ENCODE results near the gene TSTD2.
A peak's percentile ranks its signal among the peaks of the same experiment; 100 is the strongest.

The TSTD2 gene

DNA sequence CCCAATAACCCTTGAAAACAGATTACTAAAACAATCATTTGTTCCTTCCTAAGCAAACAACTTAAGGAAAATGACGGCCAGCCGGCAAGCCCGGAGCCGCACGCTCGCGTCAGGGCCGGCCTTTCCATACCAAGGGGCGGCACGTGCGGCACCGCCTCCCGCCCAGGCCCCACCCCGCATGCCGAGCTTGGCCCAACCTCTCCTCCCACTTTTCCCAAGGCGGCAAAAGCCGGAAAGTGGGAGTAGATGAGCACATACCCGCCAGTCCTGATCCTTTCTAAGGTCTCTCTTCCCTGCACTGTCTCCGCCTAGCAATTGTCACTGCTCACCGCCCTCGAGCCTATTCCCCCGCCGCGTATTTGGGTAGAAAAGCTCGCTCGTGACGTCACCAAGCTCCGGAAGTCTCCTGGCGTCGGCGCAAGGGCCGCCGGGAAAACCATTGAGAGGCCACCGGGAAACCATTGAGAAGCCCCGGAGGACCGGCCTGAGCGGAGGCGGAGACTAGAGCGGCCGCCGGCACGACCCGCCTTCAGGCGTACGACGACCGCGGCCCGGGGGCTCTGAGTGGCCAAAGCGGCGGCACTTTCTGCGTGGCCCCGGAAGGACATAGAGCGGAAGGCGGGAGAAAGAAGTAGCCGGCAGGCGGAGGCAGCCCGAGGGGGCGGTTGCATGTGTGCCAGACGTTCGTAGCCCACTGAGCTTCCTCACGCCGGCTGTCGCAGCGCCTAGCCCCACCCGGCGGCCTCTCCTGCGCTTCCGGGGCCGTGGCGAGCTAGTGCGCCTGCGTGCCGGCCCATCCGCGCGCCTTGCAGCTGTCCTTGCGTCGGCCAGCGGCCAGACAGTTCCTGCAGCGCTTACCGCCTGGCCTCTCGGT, at the start of gene TSTD2, which contains the start of gene NCBP1:
Gene TSTD2, minus strand, starts transcription at position 384 of the 874 bp plus-strand sequence. CDS start 5,806 bp downstream, outside the sequence.
Gene NCBP1, plus strand, starts transcription at position 837 of the 874 bp plus-strand sequence. CDS start 61 bp downstream, outside the sequence.
- peak; percentile 88 to 94 for DNase-seq (ENCODE audit: low read depth in 2 of 2)

DNA sequence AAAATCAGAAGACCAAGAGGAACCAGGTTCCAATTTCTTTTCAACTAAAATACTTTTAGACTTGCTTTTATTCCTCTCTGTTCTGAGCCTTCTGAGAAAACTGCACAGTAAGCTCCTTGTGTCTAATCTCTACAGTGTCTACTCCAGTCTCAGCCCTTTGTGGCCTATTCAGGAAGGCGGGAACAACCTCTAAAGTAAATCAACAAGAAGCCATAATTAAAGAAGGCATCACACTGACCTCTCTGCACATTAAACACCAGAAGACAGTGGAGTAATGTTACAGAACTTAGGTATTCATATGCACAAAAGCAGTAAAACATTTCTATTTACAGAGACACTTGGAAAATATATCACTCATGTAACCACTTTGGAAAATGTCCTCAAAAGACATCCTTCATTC, 49.1 kb upstream of the TSTD2 start:
- DNase-seq (ENCODE audit: low read depth in 2 of 2) = no peak

DNA sequence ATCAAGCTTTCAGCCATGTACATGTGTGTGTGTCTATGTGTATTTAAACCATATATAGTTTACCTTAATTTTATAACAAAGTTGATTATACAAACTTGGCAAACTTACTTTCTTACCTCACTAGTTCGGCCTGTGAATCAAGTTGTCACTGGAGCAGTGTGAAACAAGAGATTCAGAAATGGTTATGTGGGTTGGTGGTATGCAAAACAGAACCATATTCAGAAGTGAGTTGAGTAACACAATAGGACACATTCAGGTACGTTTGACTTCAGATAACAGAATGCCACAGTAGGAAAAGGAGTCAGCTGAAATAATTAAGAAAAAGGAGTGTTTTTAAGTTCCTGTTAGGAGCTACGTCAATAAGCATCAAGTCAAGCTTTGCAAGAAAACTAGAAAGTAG, 42.5 kb upstream of the TSTD2 start:
- DNase-seq (ENCODE audit: low read depth in 2 of 2) = no peak

DNA sequence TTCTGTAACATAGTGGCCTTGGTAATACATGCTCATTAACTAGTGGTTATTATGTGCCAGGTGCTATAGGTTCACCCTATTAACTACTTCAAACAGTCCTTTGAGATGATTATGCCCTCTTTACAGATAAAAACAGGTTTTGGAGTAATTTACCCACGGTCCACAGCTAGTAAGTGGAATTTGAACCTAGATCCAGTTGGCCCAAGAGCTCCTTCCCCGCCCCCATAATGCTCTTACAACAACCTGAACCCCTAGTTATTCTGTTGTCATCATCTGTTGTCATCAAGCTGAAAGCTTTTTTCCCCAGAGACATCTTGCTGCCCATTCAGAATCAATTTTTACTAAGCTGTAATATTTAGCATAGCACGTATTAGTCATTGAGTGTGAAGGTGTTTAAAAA, 40.8 kb upstream of the TSTD2 start:
- DNase-seq (ENCODE audit: low read depth in 2 of 2) = no peak

DNA sequence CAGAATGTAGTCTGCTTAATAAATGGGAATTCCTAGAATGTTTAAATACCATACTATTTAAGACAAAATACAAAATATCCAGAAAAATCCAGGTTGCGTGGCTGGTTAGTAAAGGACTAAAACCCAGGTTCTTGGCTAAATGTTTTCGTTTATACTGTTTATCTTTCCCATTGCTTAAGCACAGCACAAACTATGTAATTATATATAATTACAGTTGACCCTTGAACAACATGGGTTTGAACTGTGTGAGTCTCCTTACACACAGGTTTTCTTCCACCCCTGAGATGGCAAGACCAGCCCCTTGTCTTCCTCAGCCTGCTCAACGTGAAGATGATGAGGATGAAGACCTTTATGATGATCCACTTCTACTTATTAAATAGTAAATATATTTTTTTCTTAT, 39.2 kb upstream of the TSTD2 start:
- no peak for DNase-seq (ENCODE audit: low read depth in 2 of 2)

DNA sequence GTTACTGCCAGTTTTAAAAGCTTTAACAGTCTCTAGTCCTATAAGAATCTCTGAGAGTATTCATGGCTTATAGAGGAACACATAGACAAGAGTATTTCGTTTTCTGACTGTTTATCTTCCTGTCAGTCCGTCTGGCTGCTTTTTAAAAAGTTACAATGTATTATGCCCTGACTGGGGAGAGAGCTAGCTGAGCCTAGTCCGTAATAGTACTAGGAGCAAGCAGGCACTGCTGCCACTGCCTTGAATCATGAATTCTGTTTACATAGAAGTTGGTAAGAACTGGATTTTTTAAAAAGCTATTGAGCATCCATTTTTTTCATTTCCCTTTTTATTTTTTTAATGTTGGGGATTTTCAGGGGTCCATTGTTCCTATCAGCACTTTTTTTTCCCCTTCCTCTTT, 37.4 kb upstream of the TSTD2 start:
- no peak for DNase-seq (ENCODE audit: low read depth in 2 of 2)

DNA sequence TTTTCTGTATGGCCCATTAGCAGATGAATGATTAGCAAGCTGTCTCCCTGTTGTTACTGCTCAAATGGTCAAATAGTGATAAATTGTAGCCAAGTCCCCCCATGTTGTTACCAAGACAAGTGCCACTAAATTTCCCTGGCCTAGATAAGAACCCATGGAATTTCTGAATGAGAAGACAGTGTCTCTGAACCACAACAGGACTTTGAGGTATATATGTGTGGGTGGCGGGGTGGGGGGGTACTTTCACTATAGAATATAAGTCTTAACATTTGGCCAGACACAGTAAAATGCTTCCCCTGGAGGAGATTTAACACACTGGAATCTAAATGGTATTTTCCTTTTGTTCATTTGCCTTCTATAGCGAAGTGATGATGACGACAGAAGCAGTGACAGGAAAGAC, 35.3 kb upstream of the TSTD2 start:
- peak in 1 of 2 donors; percentile 16 for DNase-seq (ENCODE audit: low read depth in 2 of 2)

DNA sequence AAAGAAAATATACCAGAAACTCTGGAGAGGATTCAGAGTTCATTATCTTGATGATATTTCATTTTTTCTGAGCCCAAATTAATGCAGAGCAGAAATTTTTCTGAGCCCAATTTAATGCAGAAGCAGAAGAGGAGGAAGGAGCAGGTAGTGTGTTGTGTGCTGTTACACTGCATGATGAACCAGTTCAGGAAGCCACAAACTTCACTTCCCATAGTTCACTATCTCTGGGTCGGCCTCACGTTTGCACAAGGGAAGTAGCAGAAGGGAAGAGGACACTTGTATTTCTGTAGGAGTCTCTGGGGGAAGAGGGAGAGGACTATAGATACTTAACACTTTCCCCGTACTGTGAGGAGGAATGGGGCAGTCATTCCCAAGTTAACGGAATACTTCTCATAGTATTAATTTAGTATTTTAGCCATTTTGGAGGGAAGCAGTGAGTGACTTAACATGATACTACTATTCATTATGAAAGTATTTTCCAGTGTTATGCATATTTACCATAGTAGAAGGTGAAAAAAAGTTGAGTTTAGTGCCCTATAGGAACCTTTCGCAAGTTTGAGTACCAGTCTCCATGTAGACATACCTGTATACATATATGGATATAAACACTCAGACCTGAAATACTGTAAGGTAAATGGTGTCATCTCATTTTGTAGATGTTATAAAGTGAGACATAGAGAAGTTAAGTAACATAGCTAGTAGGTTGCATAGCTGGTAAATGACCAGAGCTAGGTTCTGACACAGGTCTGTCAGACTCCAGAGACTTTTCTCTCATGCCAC, 33.9 kb upstream of the TSTD2 start:
- DNase-seq (ENCODE audit: low read depth in 2 of 2) = no peak

DNA sequence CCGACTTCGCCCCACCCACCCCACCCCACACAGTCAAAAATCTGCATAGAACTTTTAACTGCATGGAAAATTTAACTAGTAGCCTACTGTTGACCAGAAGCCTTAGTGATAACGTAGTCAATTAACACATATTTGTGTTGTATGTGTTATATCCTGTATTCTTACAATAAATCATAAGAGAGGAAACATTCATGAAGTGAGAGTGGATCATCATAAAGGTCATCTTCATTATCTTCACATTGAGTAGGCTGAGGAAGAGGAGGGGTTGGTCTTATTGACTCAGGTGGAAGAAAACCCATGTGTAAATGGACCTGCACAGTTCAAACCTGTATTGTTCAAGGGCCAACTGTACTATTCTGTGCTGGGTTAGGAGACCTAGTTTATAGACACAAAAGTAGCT, 32.6 kb upstream of the TSTD2 start:
- no peak for DNase-seq (ENCODE audit: low read depth in 2 of 2)

DNA sequence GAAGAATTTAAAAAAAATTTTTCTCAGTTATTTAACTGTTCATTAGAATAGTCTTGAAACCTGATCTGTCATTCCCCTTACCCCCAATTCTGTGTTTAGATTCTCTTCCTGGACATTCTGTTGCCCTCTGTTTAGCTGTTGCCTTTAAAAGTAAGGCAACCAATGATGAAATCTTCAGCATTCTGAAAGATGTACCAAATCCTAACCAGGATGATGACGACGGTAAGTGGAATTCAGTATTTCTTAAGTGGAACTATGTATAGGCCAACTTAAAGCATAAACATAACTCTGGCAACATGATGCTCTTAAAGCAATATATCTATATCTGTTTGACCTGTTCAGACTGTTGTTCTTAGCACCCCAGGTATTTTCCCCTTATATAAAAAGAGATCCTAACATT, 27.7 kb upstream of the TSTD2 start:
- DNase-seq (ENCODE audit: low read depth in 2 of 2) = no peak

DNA sequence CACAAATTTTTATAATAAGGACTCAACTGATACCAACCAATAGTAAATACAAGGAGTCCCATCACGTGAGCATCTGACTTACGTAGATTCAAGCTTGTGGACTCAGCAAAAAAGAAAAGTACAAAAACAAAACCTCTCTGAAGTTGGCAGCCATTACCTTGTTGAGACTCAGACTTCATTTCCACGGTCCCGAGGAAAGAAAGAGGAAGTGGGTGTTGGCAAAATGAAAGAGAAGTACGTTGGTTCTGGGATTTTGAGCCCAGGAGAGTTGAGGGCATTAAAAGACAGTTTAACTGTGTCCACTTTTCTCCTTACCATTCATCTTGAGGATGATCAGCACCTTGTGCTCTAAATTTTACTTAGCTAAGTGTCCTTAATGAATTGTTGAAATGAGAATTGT, 27.2 kb upstream of the TSTD2 start:
- no peak for DNase-seq (ENCODE audit: low read depth in 2 of 2)

DNA sequence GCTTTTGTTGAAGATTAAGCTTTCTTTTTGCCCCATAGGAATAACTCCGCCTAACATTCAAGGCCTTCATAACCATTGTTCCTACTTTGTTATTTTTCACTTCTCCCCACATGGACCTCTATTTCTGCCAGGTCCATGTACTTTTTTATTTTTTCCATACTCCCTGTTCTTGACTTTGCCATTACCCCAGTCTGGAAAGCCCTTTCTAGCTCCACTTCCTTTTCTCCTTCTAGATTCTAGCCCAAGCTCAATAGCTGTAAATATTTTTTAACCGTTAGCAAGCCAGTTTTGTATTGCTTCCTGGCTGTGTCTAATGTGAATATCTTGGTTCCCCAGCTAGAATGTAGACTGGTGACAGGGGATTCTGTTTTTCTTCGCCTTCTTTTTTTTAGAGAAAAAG, 26.6 kb upstream of the TSTD2 start:
- no peak for DNase-seq (ENCODE audit: low read depth in 2 of 2)

DNA sequence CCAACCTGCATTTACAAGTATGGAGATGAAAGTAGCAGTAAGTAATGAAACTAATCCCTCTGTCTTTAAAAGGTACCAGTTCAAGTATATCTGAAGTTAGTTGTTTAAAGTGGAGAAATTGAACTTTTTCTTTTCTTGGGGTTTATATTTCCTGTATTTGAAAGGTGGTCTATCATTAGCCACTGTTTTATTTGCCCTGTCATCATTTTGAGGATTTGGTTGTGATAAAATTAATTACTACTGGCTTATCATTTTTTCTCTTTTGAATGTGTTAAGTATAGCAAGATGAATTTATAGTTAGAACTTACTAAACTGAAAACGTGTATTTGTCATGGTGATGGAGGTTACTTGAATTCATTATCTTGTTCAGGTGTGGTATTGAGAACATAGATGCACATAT, 25.5 kb upstream of the TSTD2 start:
- DNase-seq (ENCODE audit: low read depth in 2 of 2) = no peak

DNA sequence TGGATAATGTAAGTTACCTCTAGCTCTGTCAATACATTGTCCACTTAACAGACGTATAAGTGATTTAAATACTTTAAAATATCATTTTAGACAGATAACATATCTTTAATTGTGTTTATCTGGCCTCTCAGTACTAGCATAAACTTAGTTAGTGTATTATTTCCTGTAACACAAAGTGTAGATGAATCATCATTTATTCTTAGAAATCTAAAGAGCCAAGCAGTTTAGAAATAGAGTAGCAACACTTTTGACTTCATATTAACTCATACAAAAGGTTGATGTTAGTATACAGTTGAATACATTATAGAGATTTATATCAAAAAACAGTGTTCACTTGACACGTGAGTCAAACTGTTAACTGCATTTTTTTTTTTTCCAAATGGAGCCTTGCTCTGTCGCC, 18.5 kb upstream of the TSTD2 start:
- no peak for DNase-seq (ENCODE audit: low read depth in 2 of 2)

DNA sequence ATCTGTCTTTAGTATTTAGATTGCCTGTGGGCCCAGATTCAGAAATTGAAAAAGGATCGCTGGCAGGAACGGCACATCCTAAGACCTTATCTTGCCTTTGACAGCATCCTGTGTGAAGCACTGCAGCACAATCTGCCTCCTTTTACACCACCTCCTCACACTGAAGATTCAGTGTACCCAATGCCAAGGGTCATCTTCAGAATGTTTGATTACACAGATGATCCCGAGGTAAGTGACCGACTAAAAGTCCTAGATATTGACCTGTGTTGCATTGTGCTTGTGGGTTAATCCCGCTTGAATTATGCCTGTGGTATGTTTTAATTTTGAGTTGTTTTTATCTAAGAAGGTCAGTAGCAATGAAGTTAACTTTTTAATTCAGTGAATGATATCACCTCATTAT, 14.8 kb upstream of the TSTD2 start:
- no peak for DNase-seq (ENCODE audit: low read depth in 2 of 2)

DNA sequence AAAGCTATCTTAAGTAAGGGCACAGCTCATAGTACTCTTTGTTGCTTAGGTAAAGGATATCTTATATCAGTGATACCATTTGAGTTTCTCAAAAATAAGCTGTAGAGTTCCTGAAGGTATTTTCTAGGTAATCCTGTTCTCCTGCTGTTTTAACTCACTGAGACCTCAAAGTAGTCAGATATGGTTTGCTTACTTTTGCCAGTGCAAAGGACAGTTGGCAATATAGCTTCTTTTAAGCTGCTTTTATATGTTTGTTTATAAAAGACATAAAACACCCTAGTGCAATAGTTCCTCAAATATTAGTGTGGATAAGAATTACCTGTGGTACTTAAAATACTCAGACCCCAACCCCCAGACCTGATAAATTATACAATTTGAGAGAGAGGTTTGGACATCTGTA, 12.6 kb upstream of the TSTD2 start:
- DNase-seq (ENCODE audit: low read depth in 2 of 2) = no peak

DNA sequence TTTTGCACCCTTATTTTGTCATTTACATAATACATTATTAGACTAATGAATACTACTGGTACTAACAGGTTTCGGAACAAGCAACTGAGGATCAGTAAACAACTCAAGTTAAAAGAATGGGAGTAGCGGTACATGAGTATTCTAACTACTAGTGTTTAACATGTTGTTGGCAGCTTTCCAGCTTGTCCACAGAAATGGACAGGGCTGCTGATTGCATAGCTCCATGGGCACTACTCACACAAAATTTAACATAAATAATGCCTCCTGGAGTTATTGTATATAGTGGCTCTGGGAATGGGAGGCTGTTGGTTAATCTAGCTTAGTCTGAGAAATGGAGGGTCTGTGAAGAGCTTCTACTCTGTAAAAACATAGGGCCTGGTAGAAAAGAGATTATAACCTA, 7.2 kb upstream of the TSTD2 start:
- no peak for DNase-seq (ENCODE audit: low read depth in 2 of 2)

DNA sequence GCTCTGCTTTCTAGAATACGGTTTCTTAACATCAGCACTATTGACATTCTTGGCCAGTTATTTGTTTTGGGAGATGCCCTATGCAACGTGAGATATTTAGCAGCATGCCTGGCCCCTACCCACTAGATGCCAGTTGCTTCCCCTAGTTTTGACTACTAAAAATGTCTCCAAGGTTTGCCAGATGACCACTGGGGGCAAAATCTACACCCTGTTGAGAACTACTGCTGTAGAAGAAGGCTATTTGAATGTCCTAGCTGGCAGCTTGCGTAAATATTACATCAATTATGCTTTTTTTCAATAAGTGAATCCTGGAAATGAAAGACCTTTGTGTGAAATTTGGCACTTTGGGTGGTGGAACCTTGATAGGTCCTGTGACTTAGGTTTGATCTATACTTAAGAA, 5.5 kb upstream of the TSTD2 start:
- DNase-seq (ENCODE audit: low read depth in 2 of 2) = no peak

DNA sequence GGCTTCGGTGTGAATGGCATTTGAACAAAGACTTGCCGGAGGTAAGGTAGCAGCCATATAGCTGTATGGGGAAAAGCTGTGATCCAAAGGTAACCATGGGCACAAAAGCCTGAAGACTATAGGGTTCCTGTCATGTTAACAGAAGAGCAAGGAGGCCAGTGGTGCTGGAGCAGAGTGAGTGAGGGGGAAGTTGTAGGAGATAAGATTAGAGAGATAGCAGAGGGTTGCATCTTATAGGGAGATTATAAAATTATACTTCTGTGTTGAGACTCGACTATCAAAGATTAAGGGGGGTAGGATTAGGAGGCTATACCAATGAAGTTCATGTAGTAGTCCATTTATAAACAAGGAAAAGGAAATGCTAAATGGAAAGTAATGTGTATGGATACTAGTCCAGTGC, 3.7 kb upstream of the TSTD2 start:
- no peak for DNase-seq (ENCODE audit: low read depth in 2 of 2)

DNA sequence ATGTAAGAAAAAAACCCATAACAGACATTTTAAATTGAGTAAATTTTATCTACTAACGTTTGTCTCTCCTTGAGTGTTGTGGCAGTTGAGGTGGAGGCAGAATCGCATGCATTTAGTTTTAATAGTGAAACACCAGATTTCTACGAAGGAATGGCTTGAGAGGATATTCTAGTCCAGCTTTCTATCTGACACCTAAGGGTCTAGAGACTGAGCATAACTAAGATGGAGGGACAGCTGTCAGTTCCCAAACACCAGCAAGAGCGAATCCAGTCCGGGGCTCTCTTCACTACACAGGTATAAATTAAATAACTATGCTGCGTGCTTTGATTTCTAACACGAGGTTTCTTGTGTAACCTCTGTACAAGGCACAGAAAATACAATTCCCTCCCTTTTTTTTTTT, 1.9 kb upstream of the TSTD2 start:
- no peak for DNase-seq (ENCODE audit: low read depth in 2 of 2)

DNA sequence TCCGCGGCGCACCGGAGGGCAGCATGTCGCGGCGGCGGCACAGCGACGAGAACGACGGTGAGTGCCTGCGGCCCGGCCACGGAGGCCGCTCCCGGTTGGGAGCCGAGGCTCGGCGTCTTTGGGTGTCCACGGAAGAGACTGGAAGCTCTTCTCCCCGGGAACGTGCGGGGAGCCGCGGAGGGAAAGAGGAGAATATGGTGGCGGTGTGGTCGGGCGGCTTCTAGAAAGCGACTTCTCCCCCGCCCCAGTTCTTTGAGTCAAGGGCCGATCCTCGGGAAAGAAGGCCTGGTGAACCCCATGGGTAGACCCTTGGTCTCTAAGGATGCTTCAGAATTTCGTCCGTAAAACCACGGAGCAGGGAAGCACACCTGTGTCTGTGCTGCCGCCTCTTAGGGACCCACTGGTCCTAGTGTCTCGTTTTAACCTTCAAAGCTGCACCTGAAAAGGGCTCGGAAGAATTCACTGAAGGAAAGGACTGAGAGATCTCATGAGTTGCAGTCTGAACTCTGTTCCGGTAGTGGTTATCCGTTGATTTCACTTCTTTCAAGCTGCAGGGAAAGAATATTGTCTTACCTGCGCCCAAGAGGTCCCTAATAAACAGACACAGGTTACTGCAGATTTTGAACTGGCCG, 807 bp upstream of the TSTD2 start:
- DNase-seq (ENCODE audit: low read depth in 2 of 2) = no peak

DNA sequence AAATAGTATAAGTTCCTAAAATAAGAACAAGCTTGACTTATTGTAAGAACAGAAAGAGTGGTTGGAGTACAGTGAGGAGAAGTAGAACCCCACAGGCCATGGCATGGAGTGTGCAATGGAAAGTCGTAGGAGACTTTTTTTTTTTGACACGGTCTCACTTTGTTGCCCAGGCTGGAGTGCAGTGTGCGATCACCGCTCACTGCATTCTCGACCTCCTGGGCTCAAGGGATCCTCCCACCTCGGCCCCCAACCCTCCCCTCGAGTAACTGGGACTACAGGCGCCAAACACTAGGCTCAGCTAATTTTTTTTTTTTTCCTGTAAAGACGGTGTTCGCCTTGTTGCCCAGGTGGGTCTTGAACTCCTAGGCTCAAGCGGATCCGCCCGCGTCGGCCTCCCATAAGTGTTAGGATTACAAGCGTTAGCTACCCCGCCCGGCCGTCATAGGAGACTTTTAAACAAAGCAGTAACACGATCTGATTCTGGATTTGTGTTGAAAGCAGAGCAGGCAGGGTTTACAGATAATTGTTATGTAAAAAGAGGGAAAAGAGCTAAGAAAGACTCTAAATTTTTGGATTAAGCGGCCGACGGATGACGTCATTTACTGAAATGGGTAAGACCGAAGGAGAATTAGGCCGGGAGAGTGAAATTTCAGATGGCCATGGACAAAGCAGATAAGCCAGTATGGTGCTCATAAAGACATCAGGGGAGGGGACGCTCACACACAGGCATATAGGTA, 752 bp downstream of the TSTD2 start:
- peak in 1 of 2 donors; percentile 12 for DNase-seq (ENCODE audit: low read depth in 2 of 2)
